Raji (cell line): Measurements from ENCODE around the gene DNAJB12.

Experiments used
- POLR2A ChIP-seq: IDR thresholded peaks from 2 replicates; pipeline ENCODE4 v1.6.1; 2011; ENCODE audit warnings: low read depth, low read length, control low read depth; ENCODE audit not compliant: insufficient read depth

Gene DNAJB12

GRCh38 chr10:72285972-72286521 is 68.7 kb downstream of the DNAJB12 start:
- TF ChIP-seq POLR2A, result no peak

DNA sequence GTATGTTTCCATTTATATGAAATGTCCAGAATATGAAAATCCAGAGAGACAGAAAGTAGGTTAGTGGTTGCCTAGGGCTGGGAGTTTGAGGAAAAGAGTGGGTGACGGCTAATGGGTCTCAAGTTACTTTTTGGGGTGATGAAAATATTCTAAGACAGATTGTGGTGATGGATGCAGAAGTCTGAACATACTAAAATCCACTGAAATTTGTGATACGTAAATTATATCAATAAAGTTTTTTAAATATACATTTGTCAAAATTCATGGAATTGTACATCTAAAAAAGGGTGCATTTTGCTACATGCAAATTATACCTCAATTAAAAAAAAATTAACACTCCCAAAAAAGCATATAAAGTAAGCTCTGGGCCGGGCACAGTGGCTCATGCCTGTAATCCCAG is 71.6 kb downstream of the DNAJB12 start:
- no peak for TF ChIP-seq POLR2A
